ENCODE results near the gene PTPRG.

The PTPRG gene

GRCh38 chr3:62188681-62189375 lies 627.5 kb downstream of the PTPRG start:
- TF ChIP-seq TAF1 (IDR thresholded peaks at IDR 0.05; ENCODE audit: borderline replicate concordance, insufficient read depth, low read length) = no peak
- no peak for TF ChIP-seq POLR2AphosphoS5 (IDR thresholded peaks at IDR 0.05; ENCODE audit: low read depth, low read length)
- TF ChIP-seq FOXP2 (optimal IDR thresholded peaks at IDR 0.05; ENCODE audit: borderline replicate concordance, extremely low read depth, extremely low read length, insufficient read depth) = no peak
- TF ChIP-seq REST (IDR thresholded peaks at IDR 0.05; ENCODE audit: insufficient read depth in 1 of 2, low read depth in 2 of 2, low read length in 2 of 2) = no peak
- no peak for TF ChIP-seq SIN3A (IDR thresholded peaks at IDR 0.05; ENCODE audit: borderline replicate concordance, insufficient read depth, low read length)

- TF ChIP-seq POLR2AphosphoS5 (IDR thresholded peaks at IDR 0.05; ENCODE audit: low read depth, low read length) = no peak
- TF ChIP-seq REST (IDR thresholded peaks at IDR 0.05; ENCODE audit: insufficient read depth in 1 of 2, low read depth in 2 of 2, low read length in 2 of 2) = no peak
- TF ChIP-seq TAF1 (IDR thresholded peaks at IDR 0.05; ENCODE audit: borderline replicate concordance, insufficient read depth, low read length) = no peak
- TF ChIP-seq SIN3A (IDR thresholded peaks at IDR 0.05; ENCODE audit: borderline replicate concordance, insufficient read depth, low read length) = no peak
- TF ChIP-seq FOXP2 (optimal IDR thresholded peaks at IDR 0.05; ENCODE audit: borderline replicate concordance, extremely low read depth, extremely low read length, insufficient read depth) = no peak
Observed at GRCh38 chr3:62189376-62189698, 628.0 kb downstream of the PTPRG start.

- TF ChIP-seq REST (IDR thresholded peaks at IDR 0.05; ENCODE audit: insufficient read depth in 1 of 2, low read depth in 2 of 2, low read length in 2 of 2) (no peak), TAF1 (IDR thresholded peaks at IDR 0.05; ENCODE audit: borderline replicate concordance, insufficient read depth, low read length) (no peak), FOXP2 (optimal IDR thresholded peaks at IDR 0.05; ENCODE audit: borderline replicate concordance, extremely low read depth, extremely low read length, insufficient read depth) (no peak), POLR2AphosphoS5 (IDR thresholded peaks at IDR 0.05; ENCODE audit: low read depth, low read length) (no peak), SIN3A (IDR thresholded peaks at IDR 0.05; ENCODE audit: borderline replicate concordance, insufficient read depth, low read length) (no peak)
Observed at GRCh38 chr3:62192891-62193290, 631.5 kb downstream of the PTPRG start.

- TF ChIP-seq TAF1 (IDR thresholded peaks at IDR 0.05; ENCODE audit: borderline replicate concordance, insufficient read depth, low read length) = no peak
- TF ChIP-seq REST (IDR thresholded peaks at IDR 0.05; ENCODE audit: insufficient read depth in 1 of 2, low read depth in 2 of 2, low read length in 2 of 2) = no peak
- TF ChIP-seq FOXP2 (optimal IDR thresholded peaks at IDR 0.05; ENCODE audit: borderline replicate concordance, extremely low read depth, extremely low read length, insufficient read depth) = no peak
- TF ChIP-seq SIN3A (IDR thresholded peaks at IDR 0.05; ENCODE audit: borderline replicate concordance, insufficient read depth, low read length) = no peak
- TF ChIP-seq POLR2AphosphoS5 (IDR thresholded peaks at IDR 0.05; ENCODE audit: low read depth, low read length) = no peak
Observed at GRCh38 chr3:62193586-62194345, 632.4 kb downstream of the PTPRG start.

Data from PFSK-1 (cell line).